Activated T-cell treated with anti-CD3 and anti-CD28 coated beads, Interleukin-2, amount 50 U/mL, for 72 hours (primary cell): ENCODE data around the gene ANO4. TPM values are rescaled to one million over a fixed set of nuclear protein-coding genes. Genes with fewer than 3 reads are reported as not detected.
"Not testable (repeated sequence)": the region's sequence is repeated elsewhere in the genome, so short reads cannot be mapped to it uniquely, and the experiment has no call there.

Experiments used
- ATAC-seq, 2 donors: fragments of 150-1000 bp; cut with Tn5 transposase; replicated peaks in 1 of 2; 2 replicates each; pipeline ENCODE4 v1.10.0; 2021; ENCODE audit warnings: moderate library complexity in 2 of 2, mild to moderate bottlenecking in 1 of 2
- DNase-seq, 2 donors: peaks; one replicate each; pipeline ENCODE4 v3.0.0; 2021 to 2022; ENCODE audit warnings: mixed read lengths in 1 of 2
- H3K27ac Mint-ChIP-seq: one replicate; pipeline ENCODE4 v1.8.0; 2022; ENCODE audit warnings: mild to moderate bottlenecking, moderate library complexity, mixed read lengths
- H3K27me3 Mint-ChIP-seq: one replicate; pipeline ENCODE4 v1.8.0; 2022; ENCODE audit warnings: low read depth, mixed read lengths
- H3K36me3 Mint-ChIP-seq, 2 donors: one replicate each; pipeline ENCODE4 v1.8.0; 2022; ENCODE audit warnings: mixed read lengths in 2 of 2, mild to moderate bottlenecking in 1 of 2; ENCODE audit not compliant: insufficient read depth in 2 of 2
- H3K4me1 Mint-ChIP-seq: one replicate; pipeline ENCODE4 v1.8.0; 2022; ENCODE audit warnings: low read depth, mixed read lengths
- H3K4me3 Mint-ChIP-seq, 2 donors: one replicate each; pipeline ENCODE4 v1.8.0; 2022; ENCODE audit warnings: mild to moderate bottlenecking in 2 of 2, mixed read lengths in 2 of 2, moderate library complexity in 2 of 2
- H3K9me3 Mint-ChIP-seq, 2 donors: one replicate each; pipeline ENCODE4 v1.8.0; 2022; ENCODE audit warnings: mixed read lengths in 2 of 2
- total RNA-seq, 2 donors: library from RNA; stranded (reverse); gene quantifications; one replicate each; pipeline ENCODE4 v1.2.3, GENCODE V29; 2022

Gene ANO4
- total RNA-seq, 2 donors from 2014 or later, result not detected

GRCh38 chr12:101145777-101146431 lies 351.3 kb downstream of the ANO4 start:
- not testable (repeated sequence) for DNase-seq, H3K27me3 Mint-ChIP-seq, H3K36me3 Mint-ChIP-seq, H3K4me3 Mint-ChIP-seq, H3K9me3 Mint-ChIP-seq, H3K27ac Mint-ChIP-seq, ATAC-seq, H3K4me1 Mint-ChIP-seq

- no peaks in the 10 kb centered on the region for H3K27me3 Mint-ChIP-seq
- ATAC-seq (no peak), DNase-seq (no peak)
- H3K4me1 Mint-ChIP-seq, result no peaks in the 10 kb centered on the region
- H3K27ac Mint-ChIP-seq, result no peak overlapping the region
- no peaks in the 10 kb centered on the region for H3K36me3 Mint-ChIP-seq
- H3K4me3 Mint-ChIP-seq, result no peak overlapping the region
- H3K9me3 Mint-ChIP-seq, result peaks cover 1 to 4% of the 10 kb centered on the region in 2 donors
Measured at GRCh38 chr12:101165319-101165718, 370.7 kb downstream of the ANO4 start.

GRCh38 chr12:101166866-101167265 lies 372.3 kb downstream of the ANO4 start:
- Mint-ChIP-seq H3K27ac (no peak overlapping the region), H3K27me3 (no peaks in the 10 kb centered on the region), H3K4me3 (no peak overlapping the region), H3K9me3 (peaks cover 4% of the 10 kb centered on the region in 2 donors), H3K36me3 (no peaks in the 10 kb centered on the region), H3K4me1 (no peaks in the 10 kb centered on the region)
- DNase-seq, result no peak
- ATAC-seq, result no peak

GRCh38 chr12:101168001-101168400 lies 373.4 kb downstream of the ANO4 start:
- H3K4me3 Mint-ChIP-seq, result no peak overlapping the region
- no peak for DNase-seq
- no peaks in the 10 kb centered on the region for H3K4me1 Mint-ChIP-seq
- H3K27me3 Mint-ChIP-seq, result no peaks in the 10 kb centered on the region
- no peaks in the 10 kb centered on the region for H3K36me3 Mint-ChIP-seq
- no peak for ATAC-seq
- peaks cover 0 to 4% of the 10 kb centered on the region in 2 donors for H3K9me3 Mint-ChIP-seq
- no peak overlapping the region for H3K27ac Mint-ChIP-seq

GRCh38 chr12:101172316-101172715 lies 377.7 kb downstream of the ANO4 start:
- H3K27me3 Mint-ChIP-seq, result no peaks in the 10 kb centered on the region
- no peaks in the 10 kb centered on the region for H3K36me3 Mint-ChIP-seq
- peaks cover 2 to 7% of the 10 kb centered on the region in 2 donors for H3K9me3 Mint-ChIP-seq
- H3K4me1 Mint-ChIP-seq, result no peaks in the 10 kb centered on the region
- ATAC-seq, result no peak
- no peak overlapping the region for H3K4me3 Mint-ChIP-seq
- no peak for DNase-seq
- H3K27ac Mint-ChIP-seq, result no peak overlapping the region

- H3K27me3 Mint-ChIP-seq, result no peaks in the 10 kb centered on the region
- H3K27ac Mint-ChIP-seq, result no peak overlapping the region
- H3K4me1 Mint-ChIP-seq, result no peaks in the 10 kb centered on the region
- peaks cover 2 to 7% of the 10 kb centered on the region in 2 donors for H3K9me3 Mint-ChIP-seq
- H3K4me3 Mint-ChIP-seq, result no peak overlapping the region
- no peak for ATAC-seq
- no peak for DNase-seq
- H3K36me3 Mint-ChIP-seq, result no peaks in the 10 kb centered on the region
Measured at GRCh38 chr12:101173197-101173749, 378.7 kb downstream of the ANO4 start.

- no peak for ATAC-seq
- DNase-seq, result no peak
- peaks cover 2 to 7% of the 10 kb centered on the region in 2 donors for H3K9me3 Mint-ChIP-seq
Measured at GRCh38 chr12:101174541-101174940, 380.0 kb downstream of the ANO4 start.

More at GRCh38 chr12:101174541-101174940, 380.0 kb downstream of the ANO4 start:
- Mint-ChIP-seq H3K27ac (no peak overlapping the region), H3K4me3 (no peak overlapping the region), H3K27me3 (no peaks in the 10 kb centered on the region), H3K4me1 (no peaks in the 10 kb centered on the region), H3K36me3 (no peaks in the 10 kb centered on the region)

Other genes starting within 250 kb of the ANO4 start
- gene GAS2L3, start 221.1 kb upstream of the ANO4 start, total RNA-seq, result 1 to 10 TPM; 6.8 to 9.3 TPM